HG03575 (cell line): ENCODE results near the gene GLT8D2.
A peak's percentile ranks its signal among the peaks of the same experiment; 100 is the strongest.

Experiments used
- ATAC-seq: cut with Tn5 transposase; IDR thresholded peaks from one replicate; pipeline ENCODE4 v1.9.1; 2021; ENCODE audit not compliant: unreplicated experiment, insufficient number of reproducible peaks, low FRiP score; ENCODE audit errors: extremely low read depth

The GLT8D2 gene

DNA sequence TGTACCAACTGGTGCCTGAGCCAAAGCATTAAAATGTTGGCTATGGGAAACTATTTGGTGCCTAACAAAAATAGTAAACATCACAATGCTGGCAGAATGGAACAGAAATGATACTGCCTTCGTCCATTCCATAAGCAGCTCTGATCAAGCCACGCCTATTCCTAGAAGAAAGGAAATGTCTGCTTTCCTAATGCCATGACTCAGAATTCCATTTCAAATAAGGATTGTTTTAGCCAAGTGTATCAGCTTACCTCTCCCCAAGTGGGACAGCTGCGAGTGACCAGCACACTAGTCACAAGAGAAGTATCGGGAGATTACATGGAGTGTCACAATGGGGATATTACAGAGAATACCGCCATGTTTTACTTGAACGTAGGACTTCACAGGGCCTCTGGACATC, 38.7 kb downstream of the GLT8D2 start:
- ATAC-seq = no peak

GRCh38 chr12:104010606-104011169, 39.3 kb downstream of the GLT8D2 start:
- ATAC-seq = no peak

- ATAC-seq = no peak
Observed at GRCh38 chr12:104010121-104010520, 39.9 kb downstream of the GLT8D2 start.

- no peak for ATAC-seq
Observed at GRCh38 chr12:104006929-104007328, 43.1 kb downstream of the GLT8D2 start.

DNA sequence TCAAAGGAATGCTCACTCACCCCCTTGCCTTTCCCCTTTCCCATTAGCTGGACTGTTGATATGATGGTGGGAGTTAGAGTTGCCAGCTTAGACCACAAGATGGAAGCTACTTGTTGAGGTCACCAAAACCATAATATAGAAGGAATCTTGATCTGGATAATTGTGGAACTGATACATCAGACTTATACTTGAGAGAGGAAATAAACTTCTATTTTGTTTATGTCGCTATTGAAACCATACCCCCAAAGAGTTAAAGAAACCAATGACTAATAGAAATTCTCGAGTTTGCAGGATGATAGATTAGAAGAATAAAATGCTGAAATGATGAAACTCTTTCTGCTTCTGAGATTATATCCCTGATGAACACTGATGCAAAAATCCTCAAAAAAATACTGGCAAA, 46.4 kb downstream of the GLT8D2 start:
- no peak for ATAC-seq

- ATAC-seq = no peak
Observed at GRCh38 chr12:104002686-104003085, 47.3 kb downstream of the GLT8D2 start.

DNA sequence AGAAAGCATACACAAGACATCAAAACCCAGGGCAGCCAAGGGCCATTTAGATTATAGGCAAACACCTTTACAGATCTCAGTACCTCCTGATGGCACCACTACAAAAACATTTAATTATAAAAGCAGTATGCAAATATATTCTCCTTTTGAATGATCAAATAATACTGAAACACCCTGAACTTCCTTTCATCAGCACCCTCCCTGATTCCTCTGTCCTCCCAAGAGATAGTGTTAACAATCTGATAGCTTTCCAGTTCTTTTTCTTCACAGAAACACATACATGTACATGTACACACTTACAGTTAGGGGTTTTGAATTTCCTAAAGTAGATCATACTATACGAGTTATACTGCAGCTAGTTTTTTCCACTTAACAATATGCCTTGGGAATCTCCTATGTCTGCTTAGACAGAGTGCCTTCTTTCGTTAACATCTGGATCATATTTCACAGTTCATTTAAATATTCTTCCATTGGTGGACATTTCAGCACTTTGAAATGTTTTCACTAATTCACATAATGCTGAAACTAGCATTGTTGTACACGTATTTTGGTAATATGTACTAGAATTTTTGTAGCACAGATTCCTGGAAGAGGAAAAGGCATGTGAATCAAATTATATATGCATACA, 49.1 kb downstream of the GLT8D2 start:
- ATAC-seq = no peak

DNA sequence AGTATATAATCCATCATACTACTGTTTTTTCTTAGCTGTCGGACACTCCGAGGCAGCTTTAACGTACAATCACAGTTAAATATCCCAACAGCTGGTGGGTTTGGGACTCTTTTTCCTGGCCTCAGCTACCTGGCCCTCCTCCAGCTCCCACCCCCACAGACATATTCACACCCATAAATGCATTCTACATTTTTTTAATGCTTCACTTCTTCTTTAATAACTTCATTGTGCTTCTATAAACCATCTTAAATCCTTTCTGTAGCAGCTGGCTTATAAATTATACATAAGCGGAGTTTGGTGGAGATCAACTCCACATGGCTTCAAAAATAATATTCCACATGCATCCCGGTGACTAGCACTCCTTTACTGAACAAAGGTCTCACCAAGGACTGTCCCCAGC, 51.0 kb downstream of the GLT8D2 start:
- ATAC-seq = no peak

DNA sequence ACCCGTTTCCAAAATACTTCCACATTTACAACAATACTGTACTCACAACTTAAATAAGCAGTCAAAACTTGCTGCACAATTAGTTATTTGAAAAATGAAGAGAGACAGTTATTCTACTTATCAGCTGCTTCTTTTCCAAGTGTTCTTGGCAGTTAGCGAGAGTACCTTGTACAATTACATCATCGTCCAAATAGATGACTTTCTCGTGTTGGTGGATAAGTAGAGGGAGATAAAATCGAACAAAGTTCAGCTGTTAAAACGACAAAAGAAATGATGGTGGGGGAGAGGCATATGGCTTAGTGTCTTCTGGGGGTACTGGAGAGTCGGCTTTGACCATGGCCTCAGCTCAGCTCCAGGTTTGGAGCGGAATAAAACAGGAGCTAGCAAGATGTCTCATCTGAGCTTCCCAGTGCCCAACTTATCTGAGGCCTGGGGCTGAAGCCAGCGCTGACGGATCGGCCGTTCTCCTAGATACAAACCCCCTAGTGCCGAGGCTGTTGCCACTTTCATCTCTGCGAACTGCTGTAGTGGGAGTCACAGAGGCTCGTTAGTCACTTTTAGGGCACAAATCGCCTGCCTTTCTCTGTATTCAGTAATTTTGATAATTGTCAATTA, 52.6 kb downstream of the GLT8D2 start:
- no peak for ATAC-seq

GRCh38 chr12:103996595-103996994, 53.4 kb downstream of the GLT8D2 start:
- no peak for ATAC-seq

DNA sequence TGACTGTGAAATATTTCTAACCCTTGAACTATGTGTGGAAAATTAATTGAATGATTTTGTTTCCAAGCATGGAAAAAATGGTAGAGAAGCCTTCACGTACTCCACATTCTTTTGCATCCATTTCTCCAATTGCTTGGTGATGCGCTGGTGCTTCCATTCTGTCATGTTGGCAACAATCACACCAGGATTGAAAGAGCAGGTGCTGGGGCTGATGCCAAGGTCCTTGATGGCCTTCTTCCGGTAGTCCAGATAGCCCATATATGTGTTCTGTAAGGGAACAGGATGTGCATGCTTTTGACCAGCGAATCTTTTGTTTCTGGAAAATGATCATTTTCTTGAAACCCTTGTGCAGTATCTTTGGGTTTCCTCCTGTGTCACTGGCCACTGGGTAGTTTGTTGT, 55.8 kb downstream of the GLT8D2 start:
- ATAC-seq = no peak

- ATAC-seq = no peak
Observed at GRCh38 chr12:103986829-103987228, 63.2 kb downstream of the GLT8D2 start.

DNA sequence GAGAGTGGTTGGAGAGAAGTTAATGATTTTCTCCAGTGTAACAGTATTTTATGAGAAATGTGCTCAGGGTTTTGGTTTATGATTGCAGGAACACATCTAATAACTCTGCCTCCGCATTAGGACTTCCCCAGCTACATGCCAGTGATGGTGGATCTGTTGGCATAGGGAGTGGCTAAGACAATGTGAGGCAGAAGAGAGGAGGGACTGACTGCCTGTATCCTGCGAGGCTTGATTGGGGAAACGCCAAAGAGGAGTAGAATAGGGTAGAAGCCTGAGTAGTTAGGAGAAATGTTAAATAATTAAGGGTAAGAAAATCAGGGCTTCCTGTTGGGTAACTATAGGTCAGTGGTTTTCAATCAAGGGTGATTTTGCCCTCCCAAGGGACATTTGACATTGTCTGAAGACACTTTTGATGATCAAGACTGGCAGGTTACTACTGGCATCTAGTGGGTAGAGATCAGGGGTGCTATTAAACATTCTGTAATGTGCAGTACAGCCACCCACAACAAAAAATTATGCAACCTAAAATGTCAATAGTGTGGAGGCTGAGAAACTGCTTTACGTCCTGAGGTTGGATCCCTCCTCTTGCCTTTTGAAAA, 71.5 kb downstream of the GLT8D2 start:
- no peak for ATAC-seq

GRCh38 chr12:103975368-103975767, 74.6 kb downstream of the GLT8D2 start:
- no peak for ATAC-seq

- ATAC-seq = no peak
Observed at GRCh38 chr12:103973909-103974308, 76.1 kb downstream of the GLT8D2 start.

DNA sequence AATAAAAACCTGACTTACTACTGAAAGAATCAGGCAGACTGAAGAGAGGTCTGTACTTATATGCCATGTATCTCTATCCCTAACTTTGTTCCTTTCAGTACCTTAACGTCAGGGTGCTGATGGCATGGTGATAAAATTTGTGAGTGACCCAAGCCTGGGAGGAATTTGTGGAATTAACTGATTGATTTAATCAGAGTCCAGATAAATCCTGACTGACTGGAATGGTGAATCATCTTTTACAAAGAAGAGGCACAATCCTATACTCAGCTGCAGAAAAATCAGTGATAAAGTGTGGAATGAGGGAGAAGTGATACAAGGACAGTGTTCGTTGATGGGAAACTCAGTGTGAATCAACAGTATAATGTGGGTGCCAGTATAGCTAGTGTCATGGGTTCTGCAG, 80.6 kb downstream of the GLT8D2 start:
- ATAC-seq = no peak

DNA sequence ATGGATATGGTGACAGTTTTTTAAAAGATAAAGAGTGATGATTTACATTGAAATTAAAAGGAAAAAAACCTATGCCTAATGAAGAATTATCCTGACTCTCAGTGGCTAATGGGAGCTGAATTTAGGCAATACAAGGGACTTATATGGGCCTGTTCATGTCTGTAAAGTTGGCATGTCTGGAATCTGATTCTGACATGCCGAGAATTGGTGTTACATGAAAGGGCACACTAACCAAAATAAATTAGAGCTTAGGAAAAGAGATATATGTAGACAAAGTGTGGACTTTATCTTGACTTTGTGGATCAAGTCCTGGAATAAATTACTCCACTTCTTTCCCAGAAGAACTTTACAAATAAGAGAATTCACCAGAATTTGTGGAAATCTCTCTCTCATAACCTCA, 83.3 kb downstream of the GLT8D2 start:
- ATAC-seq = no peak

DNA sequence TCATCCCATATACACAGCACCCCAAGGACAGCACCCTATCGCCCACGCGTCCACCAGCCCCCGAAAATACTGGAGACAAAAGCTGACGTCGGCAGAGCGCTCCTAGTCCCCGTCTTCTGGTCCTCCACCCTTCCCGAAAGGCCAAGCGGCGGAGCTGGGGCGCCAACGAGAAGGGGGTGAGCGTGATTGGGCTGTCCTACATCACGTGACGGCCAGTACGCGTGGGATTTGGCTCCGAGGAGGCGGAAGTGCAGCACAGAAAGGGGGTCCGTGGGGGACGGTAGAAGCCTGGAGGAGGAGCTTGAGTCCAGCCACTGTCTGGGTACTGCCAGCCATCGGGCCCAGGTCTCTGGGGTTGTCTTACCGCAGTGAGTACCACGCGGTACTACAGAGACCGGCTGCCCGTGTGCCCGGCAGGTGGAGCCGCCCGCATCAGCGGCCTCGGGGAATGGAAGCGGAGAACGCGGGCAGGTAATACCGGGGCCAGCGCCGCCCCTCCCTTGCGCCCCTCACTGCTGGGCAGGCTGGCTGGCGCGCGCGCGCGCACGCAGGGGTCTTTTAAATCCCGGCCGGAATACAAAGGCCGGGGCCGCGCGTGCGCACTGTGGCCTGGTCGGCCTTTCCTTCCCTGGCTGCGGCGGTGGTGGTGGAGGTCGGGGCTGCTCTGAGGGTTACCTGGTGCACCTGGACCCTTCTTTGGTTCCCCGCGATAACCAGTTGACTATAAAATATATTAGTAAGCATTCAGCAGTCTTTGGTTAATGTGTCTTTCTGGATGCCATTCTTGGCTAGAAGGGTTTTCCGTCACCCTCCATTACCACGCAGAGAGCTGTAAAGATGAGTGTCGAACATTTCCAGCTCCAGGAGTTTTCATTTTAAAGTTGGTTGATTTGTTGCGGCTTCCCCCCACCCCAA, 84.1 kb downstream of the GLT8D2 start, which contains the start of gene TDG:
Gene TDG, plus strand, starts transcription at position 283 of the 915 bp plus-strand sequence. Its CDS starts 166 bp downstream, at position 449.
- peak; percentile 70 for ATAC-seq

GRCh38 chr12:103965255-103965589, 84.8 kb downstream of the GLT8D2 start:
- no peak for ATAC-seq
